Spinal cord (tissue), 10 donors: ENCODE data around the gene TMPRSS7. TPM values are rescaled to one million over a fixed set of nuclear protein-coding genes. Genes with fewer than 3 reads are reported as not detected.
A peak's percentile ranks its signal among the peaks of the same experiment; 100 is the strongest.

ENCODE experiments used
- DNase-seq, 6 donors: peaks; one replicate each; pipeline versions ENCODE4 v3.0.0 to v3.0.0-alpha.2; 2013 to 2015; ENCODE audit warnings: low spot score in 6 of 6, low read depth in 4 of 6
- H3K27ac ChIP-seq: one replicate; pipeline ENCODE4 v1.5.1; 2013; ENCODE audit warnings: low read depth, low read length, control low read depth
- H3K27me3 ChIP-seq: one replicate; pipeline ENCODE4 v1.6.1; 2013; ENCODE audit warnings: low read length; ENCODE audit not compliant: control insufficient read depth, insufficient read depth
- H3K36me3 ChIP-seq: one replicate; pipeline ENCODE4 v1.6.1; 2013; ENCODE audit warnings: low read length; ENCODE audit not compliant: control insufficient read depth, insufficient read depth
- H3K4me1 ChIP-seq: one replicate; pipeline ENCODE4 v1.6.1; 2013; ENCODE audit warnings: low read length; ENCODE audit not compliant: control insufficient read depth, insufficient read depth
- H3K4me3 ChIP-seq: one replicate; pipeline ENCODE4 v1.5.1; 2013; ENCODE audit warnings: low read depth, low read length, control low read depth
- H3K9me3 ChIP-seq: one replicate; pipeline ENCODE4 v1.6.1; 2013; ENCODE audit warnings: low read length; ENCODE audit not compliant: control insufficient read depth, insufficient read depth
- WGBS: methylation state at CpG from one replicate; pipeline ENCODE4 v1.1.5; 2013; ENCODE audit warnings: missing lambda C conversion rate; ENCODE audit not compliant: insufficient coverage; 5-methylcytosine and 5-hydroxymethylcytosine counted together
- polyA plus RNA-seq, 2 donors: library from polyadenylated mRNA; unstranded; fragments of 120-200 nt; gene quantifications; one replicate each; pipeline ENCODE4 v1.2.1, GENCODE V29; 2013; ENCODE audit not compliant: insufficient read length in 2 of 2
- total RNA-seq, 2 donors: library from RNA; depleted of rRNA in 1 of 2; stranded (reverse); fragments of 120-200 nt in 1 of 2; fragments of >200 nt in 1 of 2; gene quantifications; one replicate each; pipeline versions ENCODE4 v1.2.3 to v1.2.4, GENCODE V29; 2013 to 2014
- donor health status: healthy.

The TMPRSS7 gene
- total and polyA plus RNA-seq, 4 donors = 0.30 to 0.69 (median 0.51) TPM

DNA sequence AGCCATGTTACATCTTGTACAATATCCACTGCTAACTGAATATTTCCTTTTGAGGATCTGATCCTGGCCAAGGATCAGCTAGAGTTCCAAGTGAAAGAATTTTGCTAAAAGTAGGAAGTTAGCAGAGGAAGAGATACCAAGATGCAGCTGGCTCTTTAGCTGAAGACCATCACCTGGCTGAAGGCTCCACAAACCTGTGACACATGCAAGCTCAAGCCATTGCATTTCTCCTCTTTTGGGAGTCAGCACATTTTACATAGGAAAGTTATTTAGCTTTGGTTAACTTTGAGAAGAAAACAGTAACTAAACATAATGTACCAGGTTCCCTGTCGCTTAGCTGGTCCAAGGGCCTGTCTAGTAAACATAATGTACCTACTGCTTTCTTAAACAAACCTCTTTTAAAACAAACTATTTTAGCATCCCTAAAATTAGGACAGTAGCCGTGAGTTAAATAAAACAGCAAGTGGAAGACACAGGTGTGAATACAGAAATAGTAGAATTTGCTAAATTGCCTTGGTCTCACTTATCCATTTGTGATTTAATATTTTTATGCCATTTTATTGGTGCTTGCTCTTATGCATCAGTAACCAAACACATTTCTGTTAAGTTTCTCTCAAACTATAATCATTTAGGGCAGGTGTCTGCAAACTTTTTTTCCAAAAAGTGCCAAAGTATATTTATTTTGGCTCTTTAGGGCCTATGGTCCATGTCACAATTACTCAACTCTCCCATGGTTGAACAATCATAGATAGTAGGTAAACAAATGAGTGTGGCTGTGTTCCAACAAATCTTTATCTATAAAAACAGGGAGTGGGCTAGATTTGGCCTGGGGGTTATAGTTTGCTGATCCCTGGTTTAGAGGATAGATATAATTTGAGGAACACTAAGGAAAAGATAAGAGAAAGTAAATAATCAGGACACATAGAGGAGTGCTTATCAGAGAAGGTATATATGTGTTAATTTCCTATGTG lies 87.3 kb downstream of the TMPRSS7 start:
- no peaks in the 10 kb centered on the region for H3K36me3 ChIP-seq
- no CpG with 5 or more reads among the region's 2 CpGs for WGBS
- no peak overlapping the region for H3K27ac ChIP-seq
- H3K4me1 ChIP-seq = peaks cover 4% of the 10 kb centered on the region
- no peaks in the 10 kb centered on the region for H3K27me3 ChIP-seq
- no peaks in the 10 kb centered on the region for H3K9me3 ChIP-seq
- no peak for DNase-seq
- no peak overlapping the region for H3K4me3 ChIP-seq

DNA sequence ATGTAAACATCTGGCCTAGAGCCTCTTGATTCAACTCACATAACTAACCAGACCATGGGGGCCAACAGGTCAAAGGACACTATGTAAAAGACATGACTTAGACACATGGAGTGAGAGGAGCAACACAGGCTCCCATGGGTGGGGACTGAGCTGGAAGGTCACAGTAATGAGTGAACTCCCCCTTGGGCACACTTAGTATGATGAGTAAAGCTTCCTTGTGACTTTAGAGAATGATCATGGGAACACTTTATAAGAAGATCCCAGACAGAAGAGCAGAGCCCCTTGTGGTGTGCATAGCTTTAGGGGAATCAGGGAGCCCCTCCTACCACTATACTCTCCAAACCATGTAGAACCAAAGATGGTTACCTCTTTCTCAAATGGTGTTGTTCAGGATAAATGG lies 88.3 kb downstream of the TMPRSS7 start:
- H3K4me1 ChIP-seq = peaks cover 3% of the 10 kb centered on the region
- H3K9me3 ChIP-seq = no peaks in the 10 kb centered on the region
- no peaks in the 10 kb centered on the region for H3K36me3 ChIP-seq
- no peak for DNase-seq
- H3K27ac ChIP-seq = no peak overlapping the region
- no peaks in the 10 kb centered on the region for H3K27me3 ChIP-seq
- no peak overlapping the region for H3K4me3 ChIP-seq

DNA sequence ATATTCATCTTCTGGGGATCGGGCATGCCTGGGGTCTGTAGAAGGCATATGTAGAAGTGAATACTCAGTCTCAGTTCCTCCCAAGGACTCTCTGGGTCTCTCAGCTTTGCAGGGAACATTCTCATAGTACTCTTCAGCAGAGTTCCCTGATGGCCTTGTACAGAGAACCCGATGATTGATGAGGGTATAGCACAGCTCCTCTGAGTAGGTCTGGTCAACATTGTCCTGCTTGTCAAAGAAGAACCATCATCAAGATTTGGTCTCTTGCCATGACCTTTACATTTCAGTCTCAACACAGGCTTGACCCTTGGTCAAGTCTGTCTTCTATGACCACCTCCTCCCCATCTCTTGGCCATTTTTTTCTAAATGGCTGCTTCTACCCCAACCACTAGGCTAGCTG lies 89.0 kb downstream of the TMPRSS7 start:
- peaks cover 3% of the 10 kb centered on the region for H3K4me1 ChIP-seq
- no peaks in the 10 kb centered on the region for H3K27me3 ChIP-seq
- no peak for DNase-seq
- no peak overlapping the region for H3K4me3 ChIP-seq
- no peaks in the 10 kb centered on the region for H3K9me3 ChIP-seq
- H3K27ac ChIP-seq = no peak overlapping the region
- WGBS = 96% methylated on average over 2 of the region's 2 CpGs
- H3K36me3 ChIP-seq = no peaks in the 10 kb centered on the region

GRCh38 chr3:112124907-112125607 lies 90.5 kb downstream of the TMPRSS7 start:
- Histone ChIP-seq H3K9me3 (no peaks in the 10 kb centered on the region), H3K27ac (no peak overlapping the region), H3K4me3 (no peak overlapping the region), H3K36me3 (no peaks in the 10 kb centered on the region), H3K27me3 (no peaks in the 10 kb centered on the region), H3K4me1 (peaks cover 3% of the 10 kb centered on the region)
- 60% methylated on average over 1 of the region's 5 CpGs for WGBS
- DNase-seq = no peak

- H3K4me1 ChIP-seq = peaks cover 3% of the 10 kb centered on the region
- peak in 2 of 6 donors; percentile 26 to 43 for DNase-seq
- H3K27me3 ChIP-seq = no peaks in the 10 kb centered on the region
- no peak overlapping the region for H3K4me3 ChIP-seq
- 64% methylated on average over 1 of the region's 1 CpG for WGBS
- H3K9me3 ChIP-seq = no peaks in the 10 kb centered on the region
- no peak overlapping the region for H3K27ac ChIP-seq
- H3K36me3 ChIP-seq = no peaks in the 10 kb centered on the region
Observed at GRCh38 chr3:112126511-112126911, 92.0 kb downstream of the TMPRSS7 start.

- no peaks in the 10 kb centered on the region for H3K27me3 ChIP-seq
- 67% methylated on average over 3 of the region's 10 CpGs for WGBS
- H3K27ac ChIP-seq = no peak overlapping the region
Observed at GRCh38 chr3:112127522-112128494, 93.3 kb downstream of the TMPRSS7 start.

GRCh38 chr3:112128843-112129727 lies 94.5 kb downstream of the TMPRSS7 start:
- Histone ChIP-seq H3K27me3 (no peaks in the 10 kb centered on the region), H3K36me3 (no peaks in the 10 kb centered on the region), H3K27ac (no peak overlapping the region), H3K4me1 (peaks cover 3% of the 10 kb centered on the region), H3K9me3 (no peaks in the 10 kb centered on the region), H3K4me3 (no peak overlapping the region)
- peak in 1 of 6 donors; percentile 71 for DNase-seq
- WGBS = 90% methylated on average over 3 of the region's 7 CpGs

More at GRCh38 chr3:112127522-112128494, 93.3 kb downstream of the TMPRSS7 start:
- Histone ChIP-seq H3K4me3 (no peak overlapping the region), H3K9me3 (no peaks in the 10 kb centered on the region), H3K36me3 (no peaks in the 10 kb centered on the region), H3K4me1 (peaks cover 3% of the 10 kb centered on the region)
- DNase-seq = peak in 1 of 6 donors; percentile 19

DNA sequence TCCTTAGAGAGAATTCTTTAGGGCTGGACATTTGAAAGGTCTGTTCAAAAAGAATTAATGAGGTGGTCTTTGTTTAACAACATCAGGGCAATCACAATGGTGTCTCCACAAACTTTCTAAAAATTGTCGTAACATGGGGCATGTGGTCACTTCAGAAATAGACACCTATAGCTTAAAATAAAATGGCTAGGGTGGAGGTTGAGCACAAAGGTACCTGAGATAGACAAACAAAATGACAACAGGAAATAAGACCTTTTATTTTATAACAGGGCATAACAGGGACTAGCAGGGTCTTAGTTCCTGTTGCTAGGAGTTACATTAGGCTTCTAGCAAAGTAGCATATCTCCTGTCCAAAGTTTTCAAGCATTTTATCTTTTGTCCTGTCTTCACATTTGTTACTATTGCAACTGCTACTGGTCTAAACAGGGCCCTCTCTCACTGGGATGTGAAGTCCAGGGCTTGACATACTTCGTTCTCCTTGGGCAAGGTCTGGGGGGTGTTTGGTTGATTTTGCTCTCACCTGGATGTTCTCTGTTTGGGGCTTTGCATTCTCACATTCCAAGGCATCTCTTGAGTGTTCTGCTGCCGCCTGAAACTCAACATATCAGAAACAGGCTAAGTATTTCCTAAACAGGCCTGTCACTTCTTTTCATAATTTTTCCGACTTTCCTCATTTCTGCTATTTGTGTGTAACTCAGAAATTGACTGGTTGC lies 95.5 kb downstream of the TMPRSS7 start:
- H3K9me3 ChIP-seq = no peaks in the 10 kb centered on the region
- H3K4me1 ChIP-seq = peaks cover 3% of the 10 kb centered on the region
- H3K27me3 ChIP-seq = no peaks in the 10 kb centered on the region
- no peak overlapping the region for H3K27ac ChIP-seq
- no peak for DNase-seq
- WGBS = 94% methylated on average over 2 of the region's 4 CpGs
- H3K4me3 ChIP-seq = no peak overlapping the region
- no peaks in the 10 kb centered on the region for H3K36me3 ChIP-seq
